NCI-H2227 (cell line): ENCODE measurements around the gene ENPP7.

Experiments used
- DNase-seq: peaks from one replicate; lab custom pipeline; 2025; ENCODE audit not compliant: unreplicated experiment; lab: John Stamatoyannopoulos, UW

Gene ENPP7

DNA sequence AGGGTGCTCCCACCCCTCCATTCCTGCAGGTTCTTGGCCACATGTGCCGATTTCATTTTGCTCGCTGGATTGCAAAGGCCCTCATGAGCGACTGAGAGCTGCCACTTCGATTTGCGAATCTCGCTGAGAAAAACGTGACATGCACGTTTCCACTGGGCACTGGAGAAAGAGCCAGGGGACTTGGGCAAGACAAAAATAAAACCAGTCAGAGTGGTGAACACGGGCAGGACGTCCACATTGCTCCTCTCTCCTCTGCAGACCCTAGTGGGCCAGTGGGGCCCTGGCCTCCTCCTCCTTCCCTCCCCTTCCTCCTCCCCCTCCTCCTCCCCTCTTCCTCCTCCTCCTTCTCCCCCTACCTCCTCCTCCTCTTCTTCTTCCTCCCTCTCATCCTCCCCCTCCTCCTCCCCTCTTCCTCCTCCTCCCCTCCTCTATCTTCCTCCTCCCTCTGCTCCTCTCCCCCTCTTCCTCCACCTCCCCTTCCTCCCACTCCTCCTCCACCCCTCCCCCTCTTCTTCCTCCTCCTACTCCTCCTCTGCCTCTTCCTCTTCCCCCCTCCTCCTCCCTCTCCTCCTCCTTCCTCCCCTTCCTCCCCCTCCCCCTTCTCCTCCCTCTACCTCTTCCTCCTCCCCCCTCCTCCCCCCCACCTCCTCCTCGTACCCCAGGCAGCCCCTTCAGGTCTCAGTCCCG, 28.1 kb upstream of the ENPP7 start:
- peak; percentile 11 for DNase-seq

DNA sequence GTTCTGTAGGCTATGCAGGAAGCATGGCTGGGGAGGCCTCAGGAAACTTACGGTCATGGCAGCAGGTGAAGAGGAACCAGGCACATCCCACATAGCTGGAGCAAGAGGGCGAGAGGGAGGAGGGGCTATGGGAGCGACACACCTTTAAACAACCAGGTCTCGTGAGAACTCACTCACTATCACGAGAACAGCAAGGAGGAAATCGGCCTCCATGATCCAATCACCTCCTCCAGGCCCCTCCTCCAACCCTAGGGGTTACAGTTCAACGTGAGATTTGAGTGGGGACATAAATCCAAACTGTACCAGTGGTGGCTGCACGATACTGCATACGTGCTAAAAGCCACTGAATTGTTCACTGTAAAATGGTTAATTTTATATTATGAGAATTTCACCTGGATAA, 26.1 kb upstream of the ENPP7 start:
- DNase-seq, result no peak

DNA sequence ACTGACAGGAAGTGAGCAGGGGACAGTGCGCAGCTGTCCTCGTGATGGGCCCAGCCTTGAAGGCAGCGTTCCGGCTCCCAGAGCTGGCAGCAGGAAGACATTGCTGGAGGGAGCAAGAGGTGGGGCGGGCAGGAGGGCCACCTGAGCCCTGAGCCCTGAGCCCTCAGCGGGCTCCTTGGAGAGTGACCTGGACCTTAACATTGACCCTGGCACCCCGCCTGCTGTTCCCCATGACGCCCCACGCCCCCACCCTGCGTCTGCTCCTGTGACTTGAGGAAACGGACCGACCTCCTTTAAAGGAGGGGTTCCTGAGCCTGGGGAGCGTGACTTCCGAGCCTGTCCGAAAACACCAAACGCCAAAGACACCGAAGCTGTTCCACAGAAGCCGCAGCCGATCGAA, 25.1 kb upstream of the ENPP7 start:
- DNase-seq, result no peak

DNA sequence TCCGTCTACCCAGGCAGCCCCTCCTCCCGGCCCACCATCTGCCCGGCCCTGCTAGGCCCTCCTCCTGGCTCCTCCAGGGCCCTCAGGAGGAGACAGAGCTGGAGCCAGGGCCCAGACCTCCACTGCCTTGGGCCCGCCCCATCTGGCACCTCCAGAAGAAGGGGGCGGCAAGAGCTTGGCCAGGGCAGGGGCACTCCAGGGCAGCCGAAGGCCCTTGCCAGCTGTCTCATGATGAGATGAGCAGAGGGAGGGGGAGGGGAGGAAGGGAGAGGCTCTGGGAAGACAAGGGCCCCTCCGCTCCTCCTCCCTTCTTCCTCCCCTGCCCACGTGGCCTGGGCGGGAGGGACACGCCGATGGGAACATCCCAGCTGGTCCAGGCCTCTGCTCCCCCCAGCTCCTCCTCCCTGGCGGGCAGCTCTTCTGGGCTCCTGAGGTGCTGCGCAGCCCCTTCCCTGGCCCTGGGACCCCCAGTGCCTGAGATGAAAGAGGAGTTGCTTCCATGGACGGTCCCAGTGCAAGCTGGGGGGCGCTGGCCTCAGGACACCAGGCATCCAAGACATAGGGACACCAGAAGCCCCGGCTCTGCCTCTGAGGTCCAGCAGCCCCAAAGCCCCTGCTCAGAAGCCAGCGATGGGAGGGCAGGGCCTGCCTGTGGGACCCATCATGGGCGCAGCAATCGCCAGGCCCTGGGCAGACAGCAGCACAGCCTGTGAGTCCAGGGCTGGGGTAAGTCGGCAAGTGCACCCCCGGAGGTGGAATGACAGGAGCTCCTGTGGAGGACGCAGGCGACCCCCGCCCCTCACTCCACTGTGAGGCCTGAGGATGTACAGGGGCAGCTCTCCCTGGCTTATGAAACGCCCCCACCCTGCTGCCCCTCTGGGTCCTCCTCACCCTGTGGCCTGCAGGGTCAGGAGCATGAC, 23.6 kb upstream of the ENPP7 start:
- peak; percentile 67 for DNase-seq

DNA sequence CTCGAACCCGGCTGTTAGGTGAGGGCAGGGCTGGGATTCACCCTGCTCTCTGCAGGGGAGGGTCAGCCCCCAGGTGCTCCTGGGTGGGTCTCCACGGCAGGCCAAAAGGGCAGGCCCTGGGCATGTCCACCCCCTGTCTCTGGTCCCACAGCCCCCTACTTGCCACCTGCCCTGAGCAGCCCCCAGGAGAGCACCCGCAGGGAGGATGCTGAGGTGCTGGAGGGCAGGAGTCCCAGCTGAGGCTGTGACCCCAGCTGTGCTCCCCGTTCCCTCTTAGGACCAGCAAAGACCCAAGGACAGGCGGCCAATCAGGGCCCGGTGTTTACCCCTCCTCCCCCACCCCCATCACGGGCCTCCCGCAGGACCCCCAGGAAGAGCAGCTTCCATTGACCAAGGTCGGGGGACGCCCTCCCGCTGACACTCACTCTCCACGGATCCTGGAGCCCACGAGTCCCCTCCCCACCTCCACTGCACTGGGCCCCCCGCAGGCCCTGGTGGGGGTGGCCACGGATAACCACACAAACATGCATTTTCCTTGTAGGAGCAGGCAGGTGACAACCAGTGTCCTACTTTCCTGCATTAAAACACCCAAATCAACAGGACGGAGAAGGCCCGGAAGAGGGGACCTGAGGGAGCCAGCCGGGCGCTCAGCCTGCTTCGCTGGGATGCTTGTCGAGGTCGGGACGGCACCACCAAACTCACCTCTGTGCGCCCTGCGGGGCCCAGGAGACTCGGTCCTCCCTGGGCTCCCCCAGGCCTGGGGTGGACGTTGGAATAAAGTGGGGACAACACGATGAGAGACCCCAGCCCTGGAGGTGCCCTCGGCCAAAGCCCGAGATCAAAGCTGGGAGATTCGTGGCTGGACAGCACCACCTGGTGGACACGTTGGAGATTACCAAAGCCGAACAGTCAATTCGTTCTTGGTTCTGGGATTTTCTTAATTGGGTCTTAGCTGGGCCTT, 22.5 kb upstream of the ENPP7 start:
- peak; percentile 76 for DNase-seq

DNA sequence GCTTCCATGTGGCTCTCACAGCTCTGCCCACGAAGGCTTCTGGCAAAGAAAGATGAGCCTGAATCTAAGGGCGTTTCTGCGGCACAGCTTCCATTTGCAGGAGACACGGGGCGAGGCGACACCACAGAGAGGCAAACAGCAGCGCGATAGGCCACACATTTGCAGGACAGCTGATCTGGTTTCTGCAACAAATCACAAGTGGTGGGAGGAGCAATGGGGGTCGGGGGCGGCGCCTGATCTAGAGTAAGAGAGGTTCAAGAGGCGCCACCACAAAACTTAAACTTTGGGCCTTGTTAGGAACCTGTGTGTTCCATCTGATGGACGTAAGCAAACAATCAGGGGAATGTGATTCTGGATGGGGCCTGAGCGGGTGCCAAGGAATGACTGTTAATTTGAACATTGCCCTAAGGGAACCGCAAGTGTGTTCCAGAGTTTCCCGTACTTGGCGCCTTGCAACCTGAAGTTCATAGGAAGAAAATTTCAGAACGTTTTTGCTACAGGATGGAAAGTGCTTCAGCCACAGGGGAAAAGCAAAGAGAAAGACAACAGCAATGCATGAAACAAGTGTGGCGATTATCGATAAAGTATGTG, 18.9 kb upstream of the ENPP7 start:
- no peak for DNase-seq

DNA sequence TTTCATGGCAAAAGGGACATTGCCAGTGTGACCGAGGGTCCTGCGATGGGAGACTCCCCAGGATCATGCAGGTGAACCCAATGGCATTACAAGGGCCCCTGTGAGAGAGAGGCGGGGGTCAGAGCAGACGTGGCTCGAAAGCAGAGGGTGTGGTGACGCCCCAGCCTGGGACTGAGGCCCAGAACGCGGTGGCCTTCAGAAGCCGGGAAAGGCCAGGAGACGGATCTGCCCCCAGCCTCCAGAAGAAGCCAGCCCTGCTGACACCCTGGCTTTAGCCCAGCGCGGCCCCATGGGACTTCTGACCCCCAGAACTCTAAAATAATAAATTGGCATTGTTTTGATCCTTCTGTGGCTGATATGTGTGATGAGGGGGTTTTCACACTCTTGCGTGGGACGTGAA, 17.4 kb upstream of the ENPP7 start:
- no peak for DNase-seq

DNA sequence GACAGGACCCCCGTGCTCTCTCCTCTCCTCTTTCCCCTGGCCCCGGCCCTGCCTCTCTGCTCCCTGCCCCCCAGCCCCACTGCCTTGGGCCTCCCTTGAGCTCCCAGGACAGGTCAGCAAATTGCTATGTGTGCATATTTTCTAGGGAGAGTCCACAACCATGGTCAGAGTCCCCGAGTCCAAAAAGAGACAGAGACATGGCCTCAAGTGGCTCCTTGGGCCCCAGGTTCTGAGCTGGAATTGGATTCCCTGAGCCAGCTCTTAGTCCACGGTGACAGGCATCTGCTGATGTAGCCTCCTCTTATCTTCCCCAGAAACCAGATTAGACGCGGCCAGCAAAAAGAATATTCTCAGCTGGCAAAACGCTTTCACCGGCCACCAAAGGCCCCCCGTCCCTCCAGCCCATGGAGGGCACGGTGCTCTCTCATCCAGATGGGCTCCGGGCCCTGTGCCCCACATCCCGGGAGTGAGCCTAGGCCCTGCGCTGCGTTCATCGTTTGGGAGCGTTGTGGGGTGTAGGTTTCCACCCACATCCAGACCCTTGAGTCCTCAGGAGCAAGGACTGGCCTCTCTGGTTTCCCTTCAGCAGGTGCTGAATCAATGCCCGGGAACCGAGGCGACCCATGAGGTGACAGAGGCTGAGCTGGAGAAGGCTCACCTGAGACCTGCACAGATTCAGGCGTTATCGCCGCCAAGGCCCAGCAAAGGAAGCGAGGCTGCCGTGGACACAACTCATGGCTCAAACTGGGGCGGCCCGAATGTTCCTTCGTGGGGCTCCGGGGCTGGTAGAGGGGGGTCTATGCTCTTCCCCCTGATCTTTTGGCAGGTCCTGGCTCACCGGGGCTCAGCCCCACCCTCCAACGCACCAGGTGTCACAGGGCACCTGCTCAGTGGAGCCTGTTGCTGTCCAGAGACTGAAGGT, 16.3 kb upstream of the ENPP7 start:
- no peak for DNase-seq

DNA sequence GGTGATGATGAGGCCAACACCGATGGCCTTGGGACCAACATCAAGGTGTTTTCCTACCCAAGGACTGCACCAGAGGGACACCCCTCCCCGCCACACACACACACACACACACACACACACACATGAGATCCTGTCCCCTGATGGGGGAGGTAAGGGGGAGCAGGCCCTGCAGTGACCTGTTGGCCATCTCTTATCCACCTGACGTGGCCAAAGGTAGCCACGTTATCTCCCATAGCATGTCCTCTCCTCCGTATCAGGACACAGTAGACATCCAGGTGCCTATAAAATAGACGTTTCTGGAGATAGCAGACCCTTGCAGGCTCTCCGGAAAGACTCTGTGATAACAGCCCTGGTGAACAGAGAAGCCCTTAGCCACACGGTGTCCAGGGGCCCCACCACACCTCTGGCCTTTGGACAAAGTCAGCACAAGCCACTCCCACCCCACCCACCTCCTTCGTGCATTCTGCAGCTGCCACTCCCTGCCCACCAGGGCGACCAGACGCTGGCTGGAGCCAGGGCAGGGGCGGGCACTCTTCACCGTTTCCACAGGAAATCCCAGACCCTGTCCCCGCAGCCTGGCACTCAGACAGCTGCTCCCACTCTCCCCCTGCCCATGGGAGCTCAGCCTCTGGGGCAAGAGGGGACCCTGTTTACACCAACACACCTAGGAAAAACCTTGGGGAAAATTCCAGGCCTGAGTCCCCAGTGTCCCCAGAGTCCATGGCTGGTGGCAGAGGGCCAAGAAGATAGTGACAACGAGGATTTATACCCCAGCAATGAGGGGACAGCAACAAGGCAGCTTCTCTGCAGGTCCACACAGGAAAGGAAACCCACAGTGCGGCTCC, 15.4 kb upstream of the ENPP7 start:
- no peak for DNase-seq

DNA sequence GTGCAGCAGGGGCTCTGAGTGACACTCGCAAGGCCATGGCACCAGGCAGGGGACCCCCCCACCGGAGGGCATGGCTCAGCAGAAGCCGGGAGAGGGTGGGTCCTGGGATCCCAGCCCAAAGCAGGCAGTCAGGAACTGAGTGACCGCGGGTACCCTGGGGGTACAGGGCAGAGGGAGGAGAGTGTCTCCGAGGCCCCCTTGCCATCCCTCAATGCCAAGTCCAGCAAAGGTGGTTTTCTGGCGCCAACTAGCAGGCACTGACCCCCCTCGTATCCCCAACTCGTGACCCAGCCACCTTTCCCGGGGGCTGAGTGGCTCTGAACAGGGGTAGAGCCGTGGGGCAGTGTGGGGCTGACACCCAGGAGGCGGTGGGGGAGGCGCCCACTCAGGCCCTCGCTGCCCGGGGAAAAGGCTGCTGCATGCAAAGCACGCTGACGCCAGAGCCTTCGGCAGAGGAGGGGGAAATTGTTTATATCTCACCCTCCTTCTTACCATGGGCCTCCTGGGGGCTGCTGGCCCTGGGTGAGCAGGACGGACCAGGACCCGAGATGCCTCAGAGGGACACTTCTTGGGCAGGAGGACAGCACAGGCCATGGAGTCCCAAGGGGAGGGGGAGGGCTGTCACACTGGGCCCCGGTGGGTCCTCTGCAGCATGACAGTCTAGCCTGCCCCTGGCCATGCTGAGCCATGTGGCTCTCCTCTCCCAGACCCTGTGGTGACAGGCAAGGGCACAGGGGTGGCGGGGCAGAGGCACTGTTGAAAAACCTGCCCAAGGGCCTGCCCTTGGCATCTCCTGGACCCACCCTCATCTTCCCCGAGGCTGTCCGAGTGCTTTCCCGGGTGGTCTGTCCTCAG, 14.6 kb upstream of the ENPP7 start:
- DNase-seq, result no peak

DNA sequence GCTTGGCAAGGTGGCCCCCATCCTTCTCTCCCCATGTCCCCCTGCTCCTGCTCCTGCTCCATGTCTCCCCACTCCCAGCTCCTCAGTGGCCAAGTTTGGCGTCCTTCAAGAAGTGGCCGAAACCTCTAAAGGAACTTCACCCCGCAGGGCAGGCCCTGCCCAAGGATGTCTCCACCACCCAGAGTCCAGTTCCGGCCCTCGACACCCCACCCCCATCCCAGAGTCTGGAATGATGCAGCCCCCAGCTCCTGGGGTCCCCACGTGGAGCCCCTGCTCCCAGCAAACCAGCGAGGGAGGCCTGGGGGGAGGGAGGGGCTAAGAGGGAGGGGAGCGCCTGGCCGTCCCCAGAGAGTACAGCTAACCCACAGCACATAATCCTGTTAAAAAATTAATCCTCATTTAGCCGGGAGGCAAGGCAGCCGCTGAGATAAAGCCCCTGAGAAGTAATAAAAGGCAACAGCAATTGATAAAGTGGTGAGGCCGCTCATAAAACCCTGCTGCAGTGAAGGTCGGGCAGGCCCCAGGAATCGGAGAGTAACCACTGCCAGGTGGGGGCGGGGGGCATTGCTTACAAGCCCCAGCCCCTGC, 9.9 kb upstream of the ENPP7 start:
- no peak for DNase-seq

DNA sequence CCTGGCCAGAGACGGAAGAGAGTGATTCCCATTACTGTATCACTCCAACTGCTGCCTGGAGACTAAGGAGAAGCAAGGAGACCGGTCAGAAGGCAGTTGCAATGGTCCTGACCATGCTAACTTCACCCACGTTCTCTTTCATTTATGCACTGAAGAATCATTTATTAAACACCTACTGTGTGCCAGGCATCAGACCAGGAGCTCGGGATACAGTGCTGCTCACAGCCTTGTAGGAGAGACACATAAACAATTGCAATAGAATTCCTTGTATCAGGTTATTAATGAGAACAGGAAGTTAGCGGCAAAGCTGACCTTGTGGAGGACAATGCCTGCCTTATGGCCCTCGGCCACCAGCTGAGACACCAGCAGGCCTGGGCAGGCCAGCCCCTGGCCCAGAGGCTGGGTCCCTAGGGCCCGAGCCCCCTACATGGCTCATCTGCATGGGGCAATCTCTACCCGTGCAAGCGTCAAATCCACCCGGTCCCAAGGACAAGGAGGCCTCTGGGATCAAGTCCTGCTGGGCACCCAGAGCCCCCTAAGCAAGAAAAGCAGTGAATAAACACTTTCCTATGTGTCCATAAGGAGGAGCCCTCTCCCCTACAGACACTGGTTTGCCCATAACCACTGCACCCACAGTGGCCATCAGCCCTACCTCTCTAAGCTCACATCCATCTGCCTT, 8.6 kb upstream of the ENPP7 start:
- DNase-seq, result peak; percentile 38

DNA sequence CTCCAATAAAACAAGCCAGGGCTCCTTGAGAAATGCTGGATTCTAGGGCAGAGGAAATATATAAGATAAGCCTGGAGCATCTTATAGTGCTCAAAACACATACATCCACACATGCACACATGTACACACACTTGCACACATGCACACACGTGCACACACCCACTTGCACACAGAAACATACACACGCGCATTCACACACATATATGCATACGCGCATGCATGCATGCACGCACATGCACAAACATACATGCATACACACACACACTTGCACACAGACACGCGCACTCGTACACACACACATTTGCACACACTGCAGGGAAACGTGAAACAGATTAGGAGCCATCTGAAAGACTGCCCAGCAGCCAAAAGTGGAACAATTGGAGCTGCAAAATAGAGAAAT, 8.0 kb upstream of the ENPP7 start:
- DNase-seq, result no peak

DNA sequence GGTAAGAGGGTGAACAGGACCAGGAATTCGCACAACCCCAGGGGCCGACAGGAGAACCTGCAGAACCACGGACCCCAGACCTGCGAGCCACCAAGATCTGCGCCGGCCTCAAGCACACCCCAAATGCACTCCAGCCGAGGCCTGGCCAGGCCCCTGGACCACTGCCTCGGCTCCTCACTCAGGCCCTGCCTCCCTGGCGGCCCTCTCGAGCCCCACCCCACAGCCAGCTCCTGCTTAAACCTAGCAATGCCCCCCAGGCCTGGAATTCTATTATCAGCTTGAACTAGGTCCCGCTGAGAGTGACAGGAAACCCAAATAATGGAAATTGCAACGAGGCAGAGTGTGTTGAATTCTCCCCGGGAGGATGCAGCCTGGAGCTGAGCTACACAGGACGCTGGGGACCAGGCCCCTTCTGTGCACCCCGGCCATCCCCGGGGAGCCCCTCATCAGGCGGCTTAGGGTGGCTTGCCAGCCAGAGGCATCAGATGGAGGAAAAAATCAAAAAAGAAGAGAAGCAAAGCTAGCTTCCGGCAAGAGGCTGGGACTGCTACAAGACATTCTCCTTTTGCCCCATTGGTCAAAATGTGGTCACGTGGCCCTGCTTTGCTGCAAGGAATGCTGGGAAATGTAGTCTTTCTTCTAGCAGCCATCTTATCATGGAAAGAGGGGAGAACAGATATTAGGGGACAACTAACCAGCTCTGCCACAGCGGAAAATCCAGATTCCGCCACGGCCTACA, 2.4 kb upstream of the ENPP7 start:
- peak; percentile 94 for DNase-seq

DNA sequence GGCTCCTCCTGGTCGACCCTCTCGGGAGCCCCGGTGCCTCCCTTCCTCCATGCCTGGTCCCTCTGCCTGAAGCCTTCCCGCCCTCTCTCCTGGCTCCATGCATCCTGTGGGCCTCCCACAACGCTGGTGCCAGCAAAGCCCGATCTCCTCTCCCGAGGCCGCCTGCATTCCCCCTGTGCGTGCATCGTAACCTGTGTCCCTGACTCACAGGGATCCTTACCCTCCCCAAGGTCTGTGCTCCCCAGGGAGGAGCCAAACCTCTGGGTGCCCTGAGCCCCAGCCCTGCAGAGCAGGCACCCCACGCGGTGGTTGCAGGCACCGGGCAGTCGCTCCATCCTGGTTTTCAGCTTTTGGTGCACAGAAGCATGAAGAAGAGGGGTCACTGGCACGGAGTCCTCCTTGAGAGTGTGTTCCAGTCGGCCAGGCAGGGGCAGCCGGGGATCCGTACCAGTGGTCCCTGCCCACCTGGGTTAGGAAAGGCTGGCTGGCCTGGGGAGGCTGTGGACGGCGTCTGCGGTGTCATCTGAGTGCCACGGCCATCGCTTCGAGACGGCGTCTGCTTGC, 1.8 kb upstream of the ENPP7 start:
- DNase-seq, result no peak

DNA sequence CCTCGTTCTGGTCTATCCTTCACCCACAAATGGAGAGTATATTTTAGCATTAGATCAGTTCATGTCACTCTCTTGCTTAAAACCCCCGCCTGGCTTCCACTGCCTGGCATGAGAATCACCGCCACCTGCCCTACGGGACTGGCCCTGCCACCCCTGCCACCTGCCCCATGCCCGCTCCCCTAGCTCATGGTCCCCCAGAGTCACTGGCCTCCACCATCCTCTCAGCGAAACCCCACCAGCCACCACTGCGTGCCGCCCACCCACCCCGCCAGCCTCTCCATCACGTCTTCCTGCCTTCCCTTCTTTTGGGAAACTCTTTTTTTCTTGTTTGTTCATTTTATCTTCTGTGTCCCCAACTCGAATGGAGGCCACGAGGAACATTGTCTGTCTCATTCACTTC, 982 bp upstream of the ENPP7 start:
- DNase-seq, result no peak
